Stimulated activated CD8-positive, alpha-beta memory T cell treated with anti-CD3 and anti-CD28 coated beads, Interleukin-7, amount 100 ng/mL, for 4 hours (primary cell): ENCODE measurements around the gene SBK2.

Experiments
- DNase-seq, 2 donors: peaks; one replicate each; pipeline ENCODE4 v3.0.0-alpha.2; 2020; ENCODE audit warnings: low read depth in 2 of 2

Gene SBK2

DNA sequence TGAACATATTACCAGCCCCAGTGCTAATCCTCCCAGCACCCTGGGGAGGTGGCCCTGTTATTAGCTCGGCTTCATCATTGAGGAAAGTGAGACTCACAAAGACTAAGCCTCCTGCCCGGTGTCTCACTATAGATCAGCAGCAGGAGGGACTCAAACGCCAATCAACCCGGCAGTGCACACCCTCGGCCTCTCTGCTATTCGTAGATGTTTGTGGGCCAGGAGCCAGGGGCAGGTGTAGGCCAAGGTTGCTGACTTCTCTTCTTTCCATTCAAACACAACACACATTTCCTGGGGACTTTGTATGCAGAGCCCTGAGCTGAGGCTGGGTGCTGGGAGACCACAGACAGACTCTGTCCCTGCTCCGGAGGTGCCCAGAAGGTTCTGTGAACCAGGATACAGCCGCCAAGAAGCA lies 17.8 kb upstream of the SBK2 start:
- no peak for DNase-seq

DNA sequence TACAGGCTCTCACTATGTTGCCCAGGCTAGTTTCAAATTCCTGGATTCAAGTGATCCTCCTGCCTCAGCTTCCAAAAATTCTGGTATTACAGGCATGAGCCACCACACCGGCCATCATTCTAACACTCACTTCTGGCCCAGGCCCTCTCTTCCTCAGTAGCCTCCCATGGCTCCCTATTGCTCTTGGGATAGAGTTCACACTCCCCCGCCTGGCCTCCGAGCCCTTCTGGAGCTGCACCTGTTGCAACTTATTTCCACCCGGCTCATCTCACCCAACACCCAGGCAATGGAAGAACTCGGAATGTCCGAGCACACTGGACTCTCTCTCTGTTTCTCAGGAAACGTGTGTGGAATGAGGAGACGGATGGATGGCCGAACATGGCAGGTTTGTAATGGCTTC lies 17.4 kb upstream of the SBK2 start:
- DNase-seq, result no peak

DNA sequence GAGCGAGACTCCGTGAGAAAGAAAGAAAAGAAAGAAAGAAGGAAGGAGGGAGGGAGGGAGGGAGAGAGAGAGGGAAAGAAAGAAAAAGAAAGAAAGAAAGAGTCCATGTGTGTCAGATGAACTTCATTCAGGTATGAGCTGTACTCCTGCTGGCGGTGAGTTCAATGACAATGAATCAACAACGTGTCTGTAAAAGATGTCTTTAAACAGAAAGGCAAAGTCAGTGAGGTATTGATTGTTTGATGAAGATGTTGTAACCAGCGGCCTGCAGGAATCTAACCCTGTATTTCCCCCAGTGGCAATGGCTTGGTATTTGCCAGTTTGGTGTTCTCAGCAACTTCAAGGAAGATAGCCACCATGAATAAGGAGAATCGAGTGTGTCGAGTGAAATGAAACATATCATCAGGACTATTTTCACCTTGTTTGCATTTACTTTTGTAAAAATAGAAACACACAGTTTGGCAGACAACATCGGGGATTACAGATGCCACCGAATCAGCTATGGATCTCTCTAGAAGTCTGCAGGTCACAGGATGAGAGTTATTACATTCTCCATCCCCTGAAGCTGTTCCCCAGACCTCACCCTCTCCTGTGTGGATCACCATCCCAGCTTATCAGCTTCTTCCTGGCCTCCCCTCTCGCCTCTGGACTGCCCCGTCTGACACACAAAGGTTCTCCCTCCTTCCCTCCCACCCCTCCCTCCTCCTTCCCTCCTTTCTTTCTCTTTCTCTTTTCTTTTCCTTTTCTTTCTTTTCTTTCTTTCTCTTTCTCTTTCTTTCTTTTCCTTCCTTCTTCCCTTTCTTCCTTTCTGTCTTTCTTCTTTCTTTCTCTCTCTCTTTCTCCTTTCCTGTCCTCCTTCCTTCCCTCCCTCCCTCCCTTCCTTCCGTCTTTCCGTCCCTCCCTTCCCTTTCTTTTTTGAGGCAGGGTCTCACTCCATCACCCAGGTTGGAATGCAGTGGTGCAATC lies 16.6 kb upstream of the SBK2 start:
- DNase-seq, result no peak

DNA sequence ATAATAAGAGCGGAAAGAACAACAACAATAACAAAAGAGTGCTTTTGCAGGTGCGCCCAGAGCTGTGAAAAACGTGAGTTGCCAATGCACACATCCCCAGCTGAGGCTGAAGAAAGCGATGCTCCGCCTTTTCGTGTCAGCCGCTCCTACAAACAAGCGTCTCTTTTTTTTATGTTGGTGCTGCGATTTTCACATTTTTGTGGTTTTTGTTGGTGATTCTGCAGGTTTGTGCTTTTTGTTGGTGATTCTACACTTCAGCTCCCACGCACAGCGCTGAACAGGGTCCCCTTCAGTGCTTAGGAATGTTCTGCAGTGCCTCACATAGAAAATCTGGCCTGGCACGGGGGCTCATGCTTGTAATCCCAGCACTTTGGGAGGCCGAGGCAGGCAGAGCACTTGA lies 15.7 kb upstream of the SBK2 start:
- no peak for DNase-seq

DNA sequence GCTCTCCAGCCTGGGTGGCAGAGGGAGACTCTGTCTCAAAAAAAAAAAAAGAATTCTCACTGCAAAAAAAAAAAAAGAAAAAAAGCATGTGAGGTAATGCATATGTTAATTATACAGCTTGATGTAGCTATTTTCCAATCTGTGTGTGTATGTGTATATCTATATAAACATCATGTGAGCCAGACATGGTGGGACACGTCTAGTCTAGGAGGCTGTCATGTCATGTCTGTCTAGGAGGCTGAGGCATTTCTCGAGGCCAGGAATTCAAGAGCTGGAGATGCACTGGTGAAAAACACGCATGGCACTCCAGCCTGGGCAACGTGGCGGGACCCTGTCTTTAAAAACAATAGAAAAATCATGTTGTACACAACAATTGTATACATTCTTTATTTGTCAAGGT lies 15.3 kb upstream of the SBK2 start:
- DNase-seq, result no peak

DNA sequence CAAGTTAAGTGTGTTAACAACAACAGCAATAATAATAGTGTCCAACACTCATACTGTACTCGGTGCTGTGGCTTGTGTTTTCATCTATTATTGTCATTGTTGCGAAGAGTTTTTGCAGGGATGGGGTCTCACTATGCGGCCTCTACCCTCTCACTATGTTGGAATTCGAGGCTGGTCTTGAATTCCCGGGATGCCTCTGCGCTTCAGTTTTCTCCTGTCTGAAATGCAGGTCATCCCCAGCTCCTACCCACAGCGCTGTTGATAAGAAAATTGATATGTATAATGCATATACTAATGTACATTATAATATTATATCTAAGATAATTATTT lies 13.4 kb upstream of the SBK2 start:
- DNase-seq, result no peak

DNA sequence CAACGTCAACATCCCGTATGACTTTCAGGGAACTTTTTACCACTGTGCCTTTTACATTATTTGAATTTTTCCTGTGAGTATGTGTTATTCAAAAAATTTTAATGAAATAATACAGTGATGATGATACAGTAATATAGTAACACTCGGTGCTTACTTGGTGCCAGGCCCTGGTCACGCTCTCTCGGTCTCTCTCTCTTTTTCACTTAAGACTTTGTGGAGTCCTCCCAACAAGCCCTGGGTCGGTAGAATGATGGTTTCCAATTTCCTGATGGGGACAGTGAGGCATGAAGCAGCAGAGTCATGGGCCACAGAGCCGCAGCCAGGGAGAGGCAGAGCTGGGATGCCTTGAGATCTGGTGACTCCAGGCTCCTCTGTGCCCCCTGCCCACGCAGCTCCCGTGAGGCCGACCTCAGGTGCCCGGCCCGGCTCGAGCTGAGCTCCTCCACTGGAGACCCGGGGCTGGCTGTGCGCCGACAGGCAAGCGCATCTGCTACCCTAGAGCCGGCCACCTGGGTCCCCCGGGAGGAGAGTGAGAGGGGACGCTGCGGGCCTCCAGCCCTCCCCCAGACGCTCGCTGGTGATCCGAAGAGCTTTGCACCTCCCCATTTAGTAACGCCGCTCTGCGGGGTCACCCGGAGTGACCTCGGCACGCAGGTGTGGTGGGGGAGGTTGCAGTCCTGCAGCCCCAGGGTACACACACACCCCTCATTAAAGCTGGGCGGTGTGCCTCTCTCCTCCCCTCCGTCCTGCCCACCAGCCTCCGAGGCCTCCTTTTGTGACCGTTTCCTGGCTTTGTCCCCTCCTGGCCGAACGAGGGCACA lies 12.8 kb upstream of the SBK2 start:
- no peak for DNase-seq

DNA sequence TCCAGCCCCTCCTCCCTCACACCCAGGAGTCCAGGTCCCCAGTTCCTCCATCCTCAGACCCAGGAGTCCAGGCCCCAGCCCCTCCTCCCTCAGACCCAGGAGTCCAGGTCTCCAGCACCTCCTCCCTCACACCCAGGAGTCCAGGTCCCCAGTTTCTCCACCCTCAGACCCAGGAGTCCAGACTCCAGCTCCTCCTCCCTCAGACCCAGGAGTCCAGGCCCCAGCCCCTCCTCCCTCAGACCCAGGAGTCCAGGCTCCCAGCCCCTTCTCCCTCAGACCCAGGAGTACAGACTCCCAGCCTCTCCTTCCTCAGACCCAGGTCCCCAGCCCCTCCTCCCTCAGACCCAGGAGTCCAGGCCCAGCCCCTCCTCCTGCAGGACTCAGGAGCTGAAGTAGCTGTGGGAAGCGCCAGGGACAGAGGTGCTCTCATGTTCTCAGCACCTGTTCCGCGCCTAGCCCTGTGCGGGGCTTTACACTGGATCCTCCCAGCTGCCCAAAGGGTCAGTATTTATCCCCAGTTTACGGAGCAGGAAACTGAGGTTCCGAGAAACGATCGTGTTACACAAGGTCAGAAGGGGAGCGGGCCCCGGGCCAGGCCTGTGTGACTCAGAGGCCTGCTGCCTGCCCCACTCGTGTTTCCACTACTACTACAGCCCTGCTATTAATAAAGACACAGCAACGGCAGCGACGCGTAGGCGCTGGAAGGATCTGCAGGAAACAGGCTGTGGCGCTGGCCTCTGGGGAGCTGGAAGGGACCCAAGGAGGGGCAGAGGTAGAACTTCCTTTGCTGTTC lies 10.1 kb upstream of the SBK2 start:
- DNase-seq, result no peak

DNA sequence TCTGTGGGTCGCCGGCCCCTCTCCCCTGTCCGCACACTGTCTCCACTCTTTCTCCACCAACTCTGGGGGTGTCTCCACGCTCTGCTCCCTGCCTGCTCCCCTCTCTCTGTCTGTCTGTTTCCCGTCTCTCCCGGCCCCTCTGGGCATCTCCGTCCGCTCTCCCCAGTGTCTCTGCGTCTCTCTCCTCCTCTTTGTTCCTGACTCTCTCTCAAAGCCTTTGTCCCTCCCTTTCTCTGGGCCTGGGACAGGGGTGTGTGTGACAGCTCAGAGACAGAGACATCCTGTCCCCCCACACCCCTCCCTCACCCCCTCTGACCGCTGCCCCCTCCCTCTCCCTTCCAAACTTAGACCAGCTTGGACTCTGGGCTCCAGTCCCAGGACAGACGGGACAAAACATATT lies 9.1 kb upstream of the SBK2 start:
- DNase-seq, result no peak

DNA sequence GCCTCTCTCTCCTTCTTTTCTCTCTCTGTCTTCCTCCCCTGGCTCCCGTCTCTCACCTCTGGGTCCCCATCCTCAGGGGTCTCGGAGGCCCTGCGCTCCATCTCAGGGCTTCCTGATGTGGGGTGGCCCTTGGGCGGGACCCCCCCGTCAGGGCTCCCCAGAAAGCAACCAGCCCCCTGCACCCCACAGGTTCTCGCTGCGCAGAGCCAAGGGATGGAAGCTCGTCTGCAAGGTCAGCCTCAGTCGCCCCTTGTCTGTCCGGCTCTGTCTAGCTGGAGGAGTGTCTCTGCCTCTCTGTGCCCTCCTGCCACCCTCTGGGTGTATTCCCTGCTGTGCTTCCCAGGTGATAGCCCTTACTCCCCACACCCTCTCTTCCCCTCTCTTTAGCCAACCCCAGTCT lies 8.5 kb upstream of the SBK2 start, which contains the start of gene SBK3:
Gene SBK3 (minus strand): TSS at position 101 of the 400 bp plus-strand sequence. CDS start 0 bp downstream, at position 101.
- no peak for DNase-seq

DNA sequence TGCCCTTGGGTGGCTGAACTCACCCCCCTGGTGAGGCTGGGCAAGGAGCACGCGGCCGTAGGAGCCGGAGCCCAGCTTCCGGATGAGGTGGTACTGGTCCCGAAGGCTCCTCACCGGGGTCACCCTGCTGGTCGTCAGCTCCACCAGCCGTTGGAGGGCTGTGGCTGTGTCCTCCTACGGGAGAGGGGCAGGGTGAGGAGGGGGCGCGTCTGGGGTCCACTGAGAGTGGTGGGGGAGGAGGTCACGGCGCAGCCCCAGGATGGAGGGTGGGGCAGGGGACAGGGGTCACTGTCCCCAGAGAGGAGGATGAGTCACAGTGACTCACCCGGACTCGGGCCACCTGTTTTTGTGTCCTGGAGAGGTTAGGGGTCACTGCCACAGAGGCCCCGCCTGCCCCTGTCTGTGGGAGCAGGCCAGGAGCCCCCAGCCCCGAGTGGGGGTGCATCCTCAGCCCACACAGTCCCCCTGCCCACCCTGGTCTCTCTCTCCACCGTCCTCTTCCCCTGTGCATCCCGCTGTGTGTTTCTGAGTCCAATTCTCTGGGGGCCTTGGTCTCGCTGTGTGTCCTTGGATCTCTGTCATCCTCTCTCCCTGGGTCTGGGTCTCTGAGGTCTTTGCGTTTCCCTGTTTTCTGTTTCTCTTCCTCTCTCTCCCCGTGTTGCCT lies 8.0 kb upstream of the SBK2 start:
- no peak for DNase-seq

DNA sequence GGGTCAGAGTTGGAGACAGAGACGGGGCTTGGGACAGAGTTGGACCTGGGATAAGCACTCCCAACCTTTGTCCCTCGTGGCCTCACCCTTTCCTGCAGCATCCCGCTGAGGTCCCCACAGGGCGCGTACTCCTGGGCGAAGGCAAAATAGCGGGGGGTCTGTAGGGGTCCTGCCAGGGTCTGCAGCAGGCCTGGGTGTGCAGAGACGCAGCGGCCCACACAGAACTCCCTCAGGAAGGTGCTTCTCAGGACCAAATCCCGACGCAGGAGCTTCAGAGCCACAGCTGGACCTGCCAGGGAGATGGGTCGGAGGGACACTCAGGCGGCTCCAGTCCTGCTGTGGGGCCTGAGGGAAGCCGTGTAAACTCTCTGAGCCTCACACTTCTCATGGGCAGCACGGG lies 7.1 kb upstream of the SBK2 start:
- DNase-seq, result no peak

DNA sequence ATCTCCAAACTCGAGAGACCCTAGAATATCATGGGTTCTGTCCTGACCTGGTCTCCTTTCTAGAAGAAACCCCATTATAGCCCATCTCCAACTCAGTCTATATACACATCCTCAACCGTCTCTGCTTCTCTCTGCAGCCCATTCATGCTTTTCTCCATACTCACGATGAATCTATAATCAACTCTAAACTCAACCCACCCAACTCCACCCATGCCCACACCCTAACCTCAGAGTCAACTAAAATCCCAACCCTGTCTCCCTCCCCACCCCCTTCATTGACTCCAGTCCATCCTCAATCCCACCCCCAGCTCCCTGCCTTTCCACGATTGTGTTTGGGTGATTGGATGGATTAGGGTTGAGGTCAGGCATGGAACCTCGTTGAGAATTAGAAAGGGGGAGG lies 6.6 kb upstream of the SBK2 start:
- no peak for DNase-seq

DNA sequence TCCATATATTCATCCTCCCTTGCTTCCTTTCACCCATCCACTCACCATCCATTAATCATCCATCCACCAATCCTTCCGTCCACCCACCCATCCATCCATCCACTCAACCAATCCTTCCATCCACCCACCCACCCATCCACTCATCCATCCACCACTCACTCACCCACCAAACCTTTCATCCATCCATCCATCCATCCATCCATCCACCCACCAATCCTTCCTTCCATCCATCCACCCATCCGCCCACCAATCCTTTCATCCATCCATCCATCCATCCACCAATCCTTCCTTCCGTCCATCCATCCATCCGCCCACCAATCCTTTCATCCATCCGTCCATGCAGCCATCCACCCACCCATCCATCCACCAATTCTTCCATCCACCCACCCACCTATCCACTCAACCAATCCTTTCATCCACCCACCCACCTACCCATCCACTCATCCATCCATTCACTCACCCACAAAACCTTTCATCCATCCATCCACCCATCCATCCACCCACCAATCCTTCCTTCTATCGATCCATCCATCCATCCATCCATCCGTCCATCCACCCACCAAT lies 5.4 kb upstream of the SBK2 start:
- DNase-seq, result no peak

DNA sequence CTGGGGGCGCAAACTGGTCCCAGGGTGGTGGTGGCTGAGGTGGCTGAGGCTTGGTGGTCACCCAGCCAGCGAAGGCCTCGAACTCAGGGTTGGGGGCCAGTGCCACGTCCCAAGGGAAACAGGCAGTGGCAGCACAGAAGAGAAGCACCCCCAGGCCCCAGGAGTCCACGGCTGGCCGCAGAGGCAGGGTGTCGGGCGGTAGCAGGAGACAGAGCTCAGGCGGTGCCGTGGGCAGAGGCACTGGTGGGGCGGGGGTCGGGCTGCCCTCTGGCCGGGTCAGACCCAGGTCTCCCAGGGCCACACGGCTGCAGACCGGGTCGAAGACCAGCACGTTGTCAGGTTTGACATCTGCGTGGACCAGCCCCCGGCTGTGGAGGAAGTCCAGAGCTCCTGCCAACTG lies 4.2 kb upstream of the SBK2 start:
- DNase-seq, result no peak

DNA sequence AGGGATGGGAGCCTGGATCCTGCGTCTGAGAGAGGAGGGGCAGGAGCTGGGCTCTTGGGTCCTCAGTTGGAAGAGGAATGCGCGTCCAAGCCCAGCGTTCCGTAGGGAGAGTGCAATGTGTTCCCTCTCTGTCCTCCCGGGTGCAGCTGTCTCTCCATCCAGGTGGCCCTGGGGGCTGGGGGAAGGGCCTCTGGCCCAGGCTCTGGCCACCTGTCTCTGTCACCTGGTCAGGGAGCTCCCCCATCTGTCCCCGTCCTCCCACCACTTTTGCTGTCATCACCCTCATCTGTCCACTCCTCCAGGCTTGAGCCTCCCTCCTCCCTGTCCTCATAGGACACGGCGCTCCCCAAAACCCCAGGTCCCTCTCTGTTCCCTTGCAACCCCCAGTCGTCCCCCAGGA lies 3.7 kb upstream of the SBK2 start:
- no peak for DNase-seq

DNA sequence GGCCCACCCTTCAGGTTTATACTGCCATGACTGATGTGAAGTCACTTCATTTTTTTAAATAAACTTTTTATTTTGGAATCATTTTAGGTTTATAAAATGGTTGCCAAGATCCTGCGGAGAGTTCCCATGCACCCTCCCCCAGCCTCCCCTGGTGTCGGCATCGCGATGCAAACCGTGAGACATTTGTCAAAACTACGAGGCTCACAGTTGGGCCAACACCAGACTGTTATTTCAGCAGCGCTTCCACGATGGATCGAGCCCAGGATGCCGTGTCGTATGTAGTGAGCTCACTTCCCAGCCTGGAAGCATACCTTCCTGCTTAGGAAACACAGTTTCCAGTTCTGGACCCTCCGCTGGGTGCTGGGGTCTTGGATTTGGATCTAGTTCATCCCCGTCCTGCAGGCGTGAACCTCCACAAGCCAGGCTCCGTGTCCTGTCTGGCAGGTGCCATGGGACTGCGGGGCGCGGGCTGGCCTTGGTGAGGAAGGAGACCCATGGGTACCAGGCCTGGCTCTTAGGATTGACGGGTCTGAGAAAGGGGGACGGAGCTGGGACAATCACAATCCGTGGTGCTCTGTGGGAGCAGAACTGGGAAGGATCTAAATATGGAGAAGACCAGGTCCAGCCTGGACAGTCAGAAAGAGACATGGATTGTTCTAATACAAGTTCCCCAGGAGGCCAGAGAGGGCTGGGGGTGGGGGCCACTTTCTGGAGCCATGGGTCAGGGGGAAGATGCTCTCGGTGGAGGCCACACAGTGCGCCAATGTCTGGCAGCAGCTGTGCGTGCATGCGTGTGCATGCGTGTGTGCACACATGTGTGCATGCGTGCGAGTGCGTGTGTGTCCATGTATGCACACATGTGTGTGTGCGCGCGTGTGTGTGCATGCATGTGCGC lies 2.4 kb upstream of the SBK2 start:
- DNase-seq, result no peak

DNA sequence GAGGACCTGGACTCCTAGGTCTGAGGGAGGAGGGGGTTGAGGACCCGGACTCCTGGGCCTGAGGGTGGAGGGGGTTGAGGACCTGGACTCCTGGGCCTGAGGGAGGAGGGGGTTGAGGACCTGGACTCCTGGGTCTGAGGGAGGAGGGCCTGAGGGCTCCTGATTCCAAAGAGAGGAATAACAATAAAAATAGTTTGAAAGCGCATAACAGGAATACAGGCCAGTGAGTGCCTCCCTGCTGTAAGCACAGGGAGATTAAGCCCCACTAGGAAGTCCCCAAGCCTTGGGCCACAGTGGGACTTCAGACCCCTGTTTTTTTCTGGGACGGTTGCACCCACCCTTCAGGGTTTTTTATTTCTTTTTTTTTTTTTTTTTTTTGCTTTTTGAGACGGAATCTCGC lies 1.2 kb upstream of the SBK2 start:
- no peak for DNase-seq

DNA sequence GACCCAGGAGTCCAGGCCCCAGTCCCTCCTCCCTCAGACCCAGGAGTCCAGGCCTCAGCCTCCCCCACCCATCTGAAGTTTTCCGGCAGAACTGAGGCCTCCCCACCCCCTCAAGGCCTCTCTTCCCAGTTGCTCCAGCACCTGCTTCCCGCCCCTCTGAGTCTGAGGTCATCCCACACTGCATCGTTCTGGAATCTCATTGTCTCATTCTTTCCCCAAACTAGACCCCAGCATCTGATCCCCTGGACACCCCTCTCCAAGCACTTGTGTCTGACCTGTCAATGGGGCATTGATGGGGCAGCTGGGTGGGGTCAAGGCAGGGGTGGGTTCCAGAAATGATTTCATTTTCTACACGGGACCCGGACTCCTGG lies 793 bp upstream of the SBK2 start:
- no peak for DNase-seq

DNA sequence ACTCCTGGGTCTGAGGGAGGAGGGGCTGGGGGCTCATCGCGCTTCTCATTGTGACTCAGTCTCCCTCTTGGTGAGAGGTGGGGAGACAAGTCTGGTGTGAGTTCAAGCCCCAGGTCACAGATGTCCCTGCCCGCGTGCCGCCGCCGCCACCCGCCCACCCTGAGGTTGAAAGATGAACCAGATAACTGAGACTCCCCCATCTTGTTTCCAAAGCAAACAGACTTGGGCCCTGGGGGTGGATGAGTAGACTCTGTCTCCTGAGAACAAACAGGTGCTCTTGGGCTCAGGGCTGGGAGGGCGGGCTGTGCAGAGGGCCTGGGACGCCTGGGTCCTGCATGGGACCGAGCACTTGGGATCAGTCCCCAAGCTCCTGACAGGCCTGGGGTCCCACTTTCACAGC lies 567 bp downstream of the SBK2 start:
- no peak for DNase-seq
